ENCODE data around the gene SYNGAP1.

GRCh38 chr6:33420491-33421343 lies 852 bp downstream of the SYNGAP1 start:
- TF ChIP-seq CTCF (IDR thresholded peaks at IDR 0.05; ENCODE audit: insufficient read depth, low read depth, low read length) (no peak), EZH2 (IDR thresholded peaks at IDR 0.05; ENCODE audit: insufficient read depth, low read length) (no peak)
